HL-60 (cell line): Measurements from ENCODE around the gene GADD45B.

Experiments used
- CTCF ChIP-seq: IDR thresholded peaks from one replicate; pipeline ENCODE4 v1.5.1; 2011; ENCODE audit warnings: low read length, control low read depth, inconsistent platforms; ENCODE audit not compliant: insufficient read depth
- POLR2AphosphoS5 ChIP-seq: IDR thresholded peaks from 2 replicates; pipeline ENCODE4 v1.6.1; 2012; ENCODE audit warnings: low read depth
- REST ChIP-seq: IDR thresholded peaks from 2 replicates; pipeline ENCODE4 v1.6.1; 2012; ENCODE audit warnings: low read depth; ENCODE audit not compliant: insufficient replicate concordance

- no peak for TF ChIP-seq CTCF
- TF ChIP-seq REST = no peak
- no peak for TF ChIP-seq POLR2AphosphoS5
Measured at GRCh38 chr19:2477732-2478191, 1.8 kb downstream of the GADD45B start.
